ENCODE measurements around the gene RTN4.

Gene RTN4

GRCh38 chr2:54945391-54946219, 104.6 kb downstream of the RTN4 start:
- no peak overlapping the region for H3K4me3 Mint-ChIP-seq
- no peaks in the 10 kb centered on the region for H3K4me1 Mint-ChIP-seq (ENCODE audit: low read depth)
- H3K27me3 Mint-ChIP-seq, result peaks cover 7% of the 10 kb centered on the region
- no peak overlapping the region for H3K27ac Mint-ChIP-seq
- no peaks in the 10 kb centered on the region for H3K36me3 Mint-ChIP-seq (ENCODE audit: low read depth)
- intact Hi-C loops (cut with micrococcal nuclease), result no loop called here
- H3K9me3 Mint-ChIP-seq, result no peaks in the 10 kb centered on the region

DNA sequence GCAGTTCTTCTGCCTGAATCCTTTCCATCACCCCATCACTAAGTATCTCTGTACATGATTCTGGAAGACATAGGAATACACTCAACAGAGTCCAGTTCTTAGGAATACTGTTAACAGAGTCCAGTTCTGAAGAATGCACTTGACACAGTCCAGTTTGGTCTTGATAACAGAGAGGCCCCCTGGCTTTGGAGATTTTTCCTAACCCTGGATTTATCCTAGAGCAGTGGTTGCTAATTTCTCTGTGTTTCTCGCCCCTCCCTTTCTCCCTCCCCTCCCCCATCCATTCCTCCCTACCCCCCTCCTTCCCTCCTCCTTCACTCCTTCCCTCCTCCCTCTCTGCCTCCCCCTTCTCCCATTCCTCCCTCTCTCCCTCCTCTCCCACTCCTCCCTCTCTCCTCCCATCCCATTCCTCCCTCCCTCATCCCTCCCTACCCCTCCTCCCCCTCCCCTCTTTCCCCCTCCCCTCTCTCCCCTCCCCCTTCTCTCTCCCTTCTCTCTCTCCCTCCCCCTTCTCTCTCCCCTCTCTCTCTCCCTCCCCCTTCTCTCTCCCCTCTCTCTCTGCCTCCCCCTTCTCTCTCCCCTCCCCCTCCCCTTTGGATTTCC, 105.4 kb downstream of the RTN4 start:
- H3K9me3 Mint-ChIP-seq, result no peaks in the 10 kb centered on the region
- intact Hi-C loops (cut with micrococcal nuclease), result no loop called here
- no peak overlapping the region for H3K27ac Mint-ChIP-seq

GRCh38 chr2:54942373-54942772, 107.9 kb downstream of the RTN4 start:
- Mint-ChIP-seq H3K4me1 (ENCODE audit: low read depth) (no peaks in the 10 kb centered on the region), H3K4me3 (no peak overlapping the region), H3K27ac (no peak overlapping the region), H3K36me3 (ENCODE audit: low read depth) (no peaks in the 10 kb centered on the region), H3K27me3 (peaks cover 6% of the 10 kb centered on the region), H3K9me3 (peaks cover 20% of the 10 kb centered on the region)
- intact Hi-C loops (cut with micrococcal nuclease), result no loop called here

More for the DNA sequence above, 105.4 kb downstream of the RTN4 start:
- Mint-ChIP-seq H3K4me1 (ENCODE audit: low read depth) (no peaks in the 10 kb centered on the region), H3K36me3 (ENCODE audit: low read depth) (no peaks in the 10 kb centered on the region), H3K27me3 (peaks cover 7% of the 10 kb centered on the region), H3K4me3 (no peak overlapping the region)

DNA sequence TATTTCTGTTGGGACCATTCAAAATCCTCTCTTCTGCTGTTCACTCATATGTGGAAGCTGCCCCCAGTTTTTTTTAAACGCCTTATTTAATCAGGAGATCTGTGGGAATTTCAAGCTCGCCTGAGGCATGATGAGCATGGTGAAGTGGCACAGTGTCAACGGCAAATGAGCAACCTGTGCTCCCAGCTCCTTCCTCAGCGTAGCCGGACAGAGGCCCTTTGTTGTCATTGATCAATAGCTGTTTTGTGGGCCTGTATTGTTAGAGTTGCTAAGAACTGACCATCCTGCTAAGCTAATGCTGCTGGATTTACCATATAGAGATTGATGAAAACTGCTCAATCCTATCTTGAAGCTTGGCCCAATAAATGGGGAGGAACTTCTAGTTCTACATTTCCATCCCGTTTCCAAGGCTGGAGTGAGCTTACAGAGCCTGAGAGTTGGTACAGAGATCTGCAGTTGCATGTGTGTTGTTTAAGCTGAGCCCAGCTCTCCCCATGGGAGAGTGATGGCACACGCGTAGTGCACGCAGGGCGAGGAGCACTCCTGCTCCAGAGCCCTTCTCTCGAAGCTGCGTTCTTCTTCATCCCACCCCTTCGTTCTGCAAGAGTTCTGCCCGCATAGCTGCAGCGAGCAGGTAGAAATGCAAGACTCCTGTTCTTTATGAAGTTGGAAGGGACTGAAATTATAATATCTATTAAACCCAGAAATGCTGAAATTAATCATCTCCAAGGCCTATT, 108.8 kb downstream of the RTN4 start:
- Mint-ChIP-seq H3K9me3 (peaks cover 20% of the 10 kb centered on the region), H3K27me3 (peaks cover 6% of the 10 kb centered on the region), H3K4me3 (no peak overlapping the region), H3K36me3 (ENCODE audit: low read depth) (no peaks in the 10 kb centered on the region), H3K4me1 (ENCODE audit: low read depth) (no peaks in the 10 kb centered on the region), H3K27ac (no peak overlapping the region)
- intact Hi-C loops (cut with micrococcal nuclease), result no loop called here

DNA sequence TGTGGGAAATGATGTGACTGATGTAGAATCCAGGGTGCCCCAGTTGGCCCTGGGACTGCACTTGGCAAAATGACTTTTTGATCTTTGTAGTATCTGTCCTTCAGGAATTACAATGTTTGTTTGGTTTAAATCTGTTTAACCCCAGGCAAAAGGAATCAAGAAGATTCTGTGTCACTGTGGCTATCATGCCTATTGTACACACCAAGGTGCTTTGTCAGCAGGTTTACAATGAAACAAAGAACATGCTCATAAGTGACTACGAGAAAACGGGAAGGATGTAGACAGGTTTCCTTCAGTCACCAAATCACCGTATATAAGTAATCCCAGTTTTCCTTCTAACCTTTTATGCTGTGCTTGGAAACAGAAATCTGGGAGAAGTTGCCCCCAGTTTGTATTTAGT, 109.5 kb downstream of the RTN4 start:
- H3K36me3 Mint-ChIP-seq (ENCODE audit: low read depth), result no peaks in the 10 kb centered on the region
- peaks cover 20% of the 10 kb centered on the region for H3K9me3 Mint-ChIP-seq
- intact Hi-C loops (cut with micrococcal nuclease), result no loop called here
- H3K4me1 Mint-ChIP-seq (ENCODE audit: low read depth), result no peaks in the 10 kb centered on the region
- peaks cover 2% of the 10 kb centered on the region for H3K27me3 Mint-ChIP-seq
- H3K4me3 Mint-ChIP-seq, result no peak overlapping the region
- no peak overlapping the region for H3K27ac Mint-ChIP-seq

DNA sequence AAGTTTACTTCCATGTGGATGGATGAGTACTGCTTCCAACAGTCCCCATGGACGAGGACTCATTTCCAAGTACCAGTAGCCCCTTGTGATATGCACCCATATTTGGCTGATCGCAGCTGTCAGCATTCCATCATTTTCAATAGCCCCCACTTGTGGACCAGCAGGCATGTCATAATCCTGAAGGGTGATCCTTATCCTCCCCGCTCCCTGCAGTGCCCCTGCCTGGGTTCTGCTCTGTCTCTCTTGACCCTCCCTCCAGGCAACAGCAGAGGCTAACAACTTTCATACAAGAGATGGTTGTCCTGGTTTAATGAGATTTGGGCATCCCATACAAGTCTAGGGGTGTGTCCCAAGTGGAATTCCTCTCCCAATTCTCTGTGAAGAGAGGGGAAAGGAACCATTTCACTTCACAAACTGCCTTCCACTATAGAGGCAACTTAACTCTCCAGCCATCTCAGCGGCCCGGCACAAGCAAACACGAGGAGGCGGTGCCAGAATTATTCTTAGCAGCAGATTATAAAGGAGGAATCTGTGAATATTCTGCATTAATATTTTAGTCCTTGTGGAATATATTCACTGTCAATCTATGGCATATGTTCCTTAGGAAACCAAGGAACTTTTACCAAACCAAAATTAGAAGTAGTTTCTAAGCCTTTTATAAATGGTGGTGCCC, 110.7 kb downstream of the RTN4 start:
- intact Hi-C loops (cut with micrococcal nuclease), result no loop called here
- H3K4me1 Mint-ChIP-seq (ENCODE audit: low read depth), result no peaks in the 10 kb centered on the region
- H3K27ac Mint-ChIP-seq, result no peak overlapping the region
- H3K4me3 Mint-ChIP-seq, result no peak overlapping the region
- H3K9me3 Mint-ChIP-seq, result peaks cover 20% of the 10 kb centered on the region
- H3K27me3 Mint-ChIP-seq, result no peaks in the 10 kb centered on the region
- no peaks in the 10 kb centered on the region for H3K36me3 Mint-ChIP-seq (ENCODE audit: low read depth)

DNA sequence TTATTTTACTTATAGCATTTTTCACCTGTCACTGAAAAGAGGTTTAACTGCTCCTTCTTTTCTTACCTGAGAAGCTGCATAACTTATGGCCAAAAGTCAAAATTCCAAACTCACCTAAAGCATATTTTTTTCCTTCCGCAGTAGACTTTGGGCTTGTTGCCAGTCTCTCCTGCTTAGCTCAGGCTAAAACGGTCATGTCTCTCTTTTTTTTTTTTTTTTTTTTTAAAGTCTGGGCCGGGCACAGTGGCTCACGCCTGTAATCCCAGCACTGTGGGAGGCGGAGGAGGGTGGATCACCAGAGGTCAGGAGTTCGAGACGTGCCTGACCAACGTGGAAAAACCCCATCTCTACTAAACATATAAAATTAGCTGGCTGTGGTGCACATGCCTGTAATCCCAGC, 113.5 kb downstream of the RTN4 start:
- no peaks in the 10 kb centered on the region for H3K36me3 Mint-ChIP-seq (ENCODE audit: low read depth)
- no peak overlapping the region for H3K4me3 Mint-ChIP-seq
- no peaks in the 10 kb centered on the region for H3K27me3 Mint-ChIP-seq
- H3K4me1 Mint-ChIP-seq (ENCODE audit: low read depth), result no peaks in the 10 kb centered on the region
- no peak overlapping the region for H3K27ac Mint-ChIP-seq
- intact Hi-C loops (cut with micrococcal nuclease), result no loop called here
- peaks cover 20% of the 10 kb centered on the region for H3K9me3 Mint-ChIP-seq

DNA sequence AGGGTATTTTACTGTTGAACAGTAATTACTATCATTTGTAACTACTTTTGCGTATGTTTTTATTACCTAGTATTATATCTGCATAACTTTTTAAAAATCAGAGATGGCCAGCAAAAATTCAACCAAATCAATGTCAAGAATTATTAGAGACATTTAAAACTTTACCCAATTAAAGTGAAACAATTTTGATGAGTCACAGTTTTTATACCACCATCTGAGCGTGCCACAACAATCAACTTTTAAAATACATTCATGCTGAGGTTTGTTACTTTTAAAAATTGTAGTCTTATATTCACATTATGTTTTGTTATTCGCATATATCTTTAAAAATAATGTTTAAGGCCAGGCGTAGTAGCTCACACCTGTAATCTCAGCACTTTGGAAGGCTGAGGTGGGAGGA, 114.9 kb downstream of the RTN4 start:
- intact Hi-C loops (cut with micrococcal nuclease), result no loop called here
- Mint-ChIP-seq H3K4me1 (ENCODE audit: low read depth) (no peaks in the 10 kb centered on the region), H3K27me3 (no peaks in the 10 kb centered on the region), H3K27ac (no peak overlapping the region), H3K9me3 (peaks cover 20% of the 10 kb centered on the region), H3K36me3 (ENCODE audit: low read depth) (no peaks in the 10 kb centered on the region), H3K4me3 (no peak overlapping the region)

DNA sequence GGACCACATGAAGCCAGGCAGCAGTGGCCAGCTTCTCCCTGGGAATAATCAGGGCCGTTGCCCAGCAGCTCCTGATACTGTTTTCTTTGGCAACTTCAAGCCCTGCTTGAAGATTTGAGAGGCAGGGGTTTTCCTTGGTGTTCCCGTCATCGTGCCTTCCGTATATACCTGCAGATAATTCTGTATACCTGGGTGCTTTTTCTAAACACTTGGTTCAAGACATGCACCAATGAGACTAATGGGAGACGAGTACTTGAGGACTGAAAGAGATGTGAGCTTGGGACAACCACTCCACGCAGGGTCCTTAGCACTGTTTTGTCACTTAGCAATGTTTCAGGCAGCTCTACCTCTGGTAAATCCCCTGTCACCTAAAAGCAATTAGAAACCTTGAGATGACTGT, 118.8 kb downstream of the RTN4 start:
- Mint-ChIP-seq H3K27ac (no peak overlapping the region), H3K36me3 (ENCODE audit: low read depth) (no peaks in the 10 kb centered on the region), H3K9me3 (no peaks in the 10 kb centered on the region), H3K27me3 (no peaks in the 10 kb centered on the region), H3K4me3 (no peak overlapping the region), H3K4me1 (ENCODE audit: low read depth) (no peaks in the 10 kb centered on the region)
- intact Hi-C loops (cut with micrococcal nuclease), result no loop called here

DNA sequence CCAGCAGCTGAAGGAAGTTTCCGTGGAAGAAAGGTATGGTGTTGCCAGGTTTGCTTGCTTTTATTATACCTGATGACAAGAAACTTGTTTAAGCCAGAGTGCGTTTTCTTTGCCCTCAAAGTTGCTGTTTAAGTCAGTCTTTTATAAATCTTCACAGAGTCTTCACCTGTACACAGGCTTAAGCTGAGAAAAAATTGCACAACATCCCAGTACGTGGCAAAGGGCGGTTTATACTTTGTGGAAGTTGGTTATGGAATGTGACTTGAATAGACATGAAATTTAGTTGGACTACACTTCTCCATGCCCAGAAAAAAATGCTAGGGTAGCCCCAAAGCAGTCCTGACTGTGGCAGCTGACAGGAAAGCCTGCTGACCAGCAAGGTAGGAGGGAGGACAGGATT, 121.5 kb downstream of the RTN4 start:
- Mint-ChIP-seq H3K9me3 (no peaks in the 10 kb centered on the region), H3K36me3 (ENCODE audit: low read depth) (no peaks in the 10 kb centered on the region), H3K4me3 (no peak overlapping the region), H3K4me1 (ENCODE audit: low read depth) (no peaks in the 10 kb centered on the region), H3K27ac (no peak overlapping the region), H3K27me3 (peaks cover 1% of the 10 kb centered on the region)
- intact Hi-C loops (cut with micrococcal nuclease), result no loop called here

GRCh38 chr2:54927751-54928615, 122.3 kb downstream of the RTN4 start:
- Mint-ChIP-seq H3K36me3 (ENCODE audit: low read depth) (no peaks in the 10 kb centered on the region), H3K4me1 (ENCODE audit: low read depth) (no peaks in the 10 kb centered on the region), H3K9me3 (no peaks in the 10 kb centered on the region)

DNA sequence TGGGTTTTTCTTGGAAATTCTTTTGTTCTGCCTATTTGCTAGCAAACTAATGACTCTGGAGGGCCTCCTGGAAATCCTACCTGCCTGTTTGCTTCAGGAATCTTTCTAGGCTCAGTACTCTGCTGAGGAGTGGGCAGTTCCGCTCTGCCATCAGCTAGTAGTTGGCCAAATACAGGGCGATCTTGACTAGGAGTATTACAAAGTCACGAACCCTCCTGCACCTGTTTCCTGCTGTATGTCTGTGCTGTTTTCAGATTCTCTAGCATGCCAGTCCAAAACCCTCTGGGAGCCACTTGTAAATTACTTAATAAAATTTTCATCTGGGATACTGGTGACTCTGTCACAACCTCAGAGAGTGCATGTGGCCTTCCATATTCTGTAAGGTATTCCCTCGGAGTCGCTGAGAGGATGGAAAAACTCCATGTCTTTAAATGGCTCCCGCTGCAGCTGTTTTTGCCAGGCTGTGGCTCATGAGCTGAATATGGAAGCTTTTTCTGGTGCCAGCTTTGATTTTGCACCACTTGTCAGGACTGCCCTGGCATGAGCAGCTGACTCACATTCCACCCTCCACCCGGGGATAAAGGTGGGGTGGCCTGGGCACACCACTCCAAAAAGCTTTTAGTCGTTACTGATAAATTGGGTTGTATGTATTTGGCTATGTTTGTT, 123.0 kb downstream of the RTN4 start:
- intact Hi-C loops (cut with micrococcal nuclease), result no loop called here
- Mint-ChIP-seq H3K4me1 (ENCODE audit: low read depth) (no peaks in the 10 kb centered on the region), H3K9me3 (no peaks in the 10 kb centered on the region), H3K27ac (no peak overlapping the region), H3K27me3 (peaks cover 1% of the 10 kb centered on the region), H3K36me3 (ENCODE audit: low read depth) (no peaks in the 10 kb centered on the region), H3K4me3 (no peak overlapping the region)

More at GRCh38 chr2:54927751-54928615, 122.3 kb downstream of the RTN4 start:
- H3K4me3 Mint-ChIP-seq, result no peak overlapping the region
- no peak overlapping the region for H3K27ac Mint-ChIP-seq
- intact Hi-C loops (cut with micrococcal nuclease), result no loop called here
- H3K27me3 Mint-ChIP-seq, result peaks cover 1% of the 10 kb centered on the region

DNA sequence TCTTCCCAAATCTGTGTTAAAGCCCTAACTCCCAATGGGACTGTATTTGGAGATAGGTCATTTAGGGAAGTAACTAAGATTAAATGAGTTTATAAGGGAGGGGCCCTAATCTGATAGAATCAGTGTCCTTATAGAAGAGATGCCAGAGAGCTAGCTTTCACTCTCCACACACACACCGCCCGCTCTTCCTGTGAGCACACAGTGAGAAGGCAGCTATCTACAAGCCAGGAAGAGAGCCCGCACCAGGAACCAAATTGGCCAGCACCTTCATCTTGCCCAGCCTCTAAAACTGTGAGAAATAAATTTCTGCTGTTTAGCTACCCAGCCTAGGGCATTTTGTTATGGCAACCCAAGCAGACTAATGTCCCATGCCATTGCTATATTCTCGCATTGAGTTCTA, 125.2 kb downstream of the RTN4 start:
- peaks cover 12% of the 10 kb centered on the region for H3K9me3 Mint-ChIP-seq
- H3K27ac Mint-ChIP-seq, result no peak overlapping the region
- intact Hi-C loops (cut with micrococcal nuclease), result no loop called here
- H3K4me1 Mint-ChIP-seq (ENCODE audit: low read depth), result no peaks in the 10 kb centered on the region
- no peak overlapping the region for H3K4me3 Mint-ChIP-seq
- no peaks in the 10 kb centered on the region for H3K36me3 Mint-ChIP-seq (ENCODE audit: low read depth)
- peaks cover 1% of the 10 kb centered on the region for H3K27me3 Mint-ChIP-seq

Measured in dendritic cell treated with granulocyte-macrophage colony-stimulating factor and Interleukin-4, amounts not matched to agents 40 ng/mL and 50 ng/mL, for 4 days (primary cell).